ENCODE results near the gene SETDB2. TPM values are rescaled to one million over a fixed set of nuclear protein-coding genes. Genes with fewer than 3 reads are reported as not detected.

The SETDB2 gene
- total RNA-seq, 1 donor from 2014 or later: 18.9 TPM

Other genes with a start within 250 kb of the SETDB2 start
- not detected for gene MLNR, start 223.9 kb upstream of the SETDB2 start, total RNA-seq
- gene CDADC1, start 196.3 kb upstream of the SETDB2 start, total RNA-seq: 17.7 TPM
- gene CAB39L, start 210 bp upstream of the SETDB2 start, total RNA-seq: 83.6 TPM
- 55.2 TPM for gene PHF11, start 51.7 kb downstream of the SETDB2 start, total RNA-seq
- gene RCBTB1, start 141.3 kb downstream of the SETDB2 start, total RNA-seq: 18.9 TPM
- gene ARL11, start 184.2 kb downstream of the SETDB2 start, total RNA-seq: 1.1 TPM
- gene EBPL, start 247.2 kb downstream of the SETDB2 start, total RNA-seq: 38.9 TPM